HCT116 (cell line): ENCODE measurements around the gene DPH2.

Experiments
- EZH2 ChIP-seq: fragments of 200-600 bp; sonication (generic); IDR thresholded peaks from 2 replicates; pipeline ENCODE4 v1.6.1; 2017; ENCODE audit warnings: antibody characterized with exemption, mixed run types
- EZH2phosphoT487 ChIP-seq: fragments of 200-600 bp; IDR thresholded peaks from 2 replicates; pipeline ENCODE4 v1.6.1; 2018; ENCODE audit warnings: antibody characterized with exemption, borderline replicate concordance
- SIN3A ChIP-seq: IDR thresholded peaks from 2 replicates; pipeline ENCODE4 v1.6.1; 2012; ENCODE audit warnings: low read depth
- TF ChIP-seq, protein P1 (sequence below), 3 experiments: fragments of 200-600 bp in 1 of 3; sonication (generic) in 1 of 3; IDR thresholded peaks in 2 of 3; conservative IDR thresholded peaks in 1 of 3; 2 replicates each; pipeline ENCODE4 v1.5.1; 2012 to 2017; ENCODE audit warnings: low read depth in 2 of 3, low read length in 2 of 3, antibody characterized with exemption in 1 of 3, borderline replicate concordance in 1 of 3, control low read depth in 1 of 3, mild to moderate bottlenecking in 1 of 3, mixed read lengths in 1 of 3, mixed run types in 1 of 3, moderate library complexity in 1 of 3; ENCODE audit not compliant: insufficient read depth in 1 of 3

GRCh38 chr1:43986712-43987111 is 16.9 kb downstream of the DPH2 start:
- TF ChIP-seq SIN3A (no peak), EZH2 (no peak), EZH2phosphoT487 (no peak)
- TF ChIP-seq, protein P1, sequence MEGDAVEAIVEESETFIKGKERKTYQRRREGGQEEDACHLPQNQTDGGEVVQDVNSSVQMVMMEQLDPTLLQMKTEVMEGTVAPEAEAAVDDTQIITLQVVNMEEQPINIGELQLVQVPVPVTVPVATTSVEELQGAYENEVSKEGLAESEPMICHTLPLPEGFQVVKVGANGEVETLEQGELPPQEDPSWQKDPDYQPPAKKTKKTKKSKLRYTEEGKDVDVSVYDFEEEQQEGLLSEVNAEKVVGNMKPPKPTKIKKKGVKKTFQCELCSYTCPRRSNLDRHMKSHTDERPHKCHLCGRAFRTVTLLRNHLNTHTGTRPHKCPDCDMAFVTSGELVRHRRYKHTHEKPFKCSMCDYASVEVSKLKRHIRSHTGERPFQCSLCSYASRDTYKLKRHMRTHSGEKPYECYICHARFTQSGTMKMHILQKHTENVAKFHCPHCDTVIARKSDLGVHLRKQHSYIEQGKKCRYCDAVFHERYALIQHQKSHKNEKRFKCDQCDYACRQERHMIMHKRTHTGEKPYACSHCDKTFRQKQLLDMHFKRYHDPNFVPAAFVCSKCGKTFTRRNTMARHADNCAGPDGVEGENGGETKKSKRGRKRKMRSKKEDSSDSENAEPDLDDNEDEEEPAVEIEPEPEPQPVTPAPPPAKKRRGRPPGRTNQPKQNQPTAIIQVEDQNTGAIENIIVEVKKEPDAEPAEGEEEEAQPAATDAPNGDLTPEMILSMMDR (IDR thresholded peaks at IDR 0.05 in 2 of 3, conservative IDR thresholded peaks at IDR 0.05 in 1 of 3; ENCODE audit: borderline replicate concordance in 1 of 3, insufficient read depth in 1 of 3, low read depth in 2 of 3, low read length in 2 of 3): no peak
